GM21717 (cell line): ENCODE data around the gene RAB31.
"Not testable (repeated sequence)": the region's sequence is repeated elsewhere in the genome, so short reads cannot be mapped to it uniquely, and the experiment has no call there.

ENCODE experiments used
- ATAC-seq: cut with Tn5 transposase; IDR thresholded peaks from one replicate; pipeline ENCODE4 v1.9.1; 2021; ENCODE audit warnings: mild to moderate bottlenecking, moderate library complexity; ENCODE audit not compliant: unreplicated experiment

Gene RAB31

GRCh38 chr18:9901377-9901776 lies 193.3 kb downstream of the RAB31 start:
- no peak for ATAC-seq

GRCh38 chr18:9902264-9902663 lies 194.2 kb downstream of the RAB31 start:
- ATAC-seq: not testable (repeated sequence)

- no peak for ATAC-seq
Measured at GRCh38 chr18:9902832-9903231, 194.7 kb downstream of the RAB31 start.

- ATAC-seq: no peak
Measured at GRCh38 chr18:9905401-9905922, 197.4 kb downstream of the RAB31 start.

GRCh38 chr18:9906481-9906880 lies 198.4 kb downstream of the RAB31 start:
- ATAC-seq: no peak

GRCh38 chr18:9907867-9908266 lies 199.8 kb downstream of the RAB31 start:
- ATAC-seq: no peak

GRCh38 chr18:9910071-9910470 lies 202.0 kb downstream of the RAB31 start:
- no peak for ATAC-seq

- ATAC-seq: no peak
Measured at GRCh38 chr18:9910661-9911060, 202.6 kb downstream of the RAB31 start.

GRCh38 chr18:9911226-9911625 lies 203.1 kb downstream of the RAB31 start:
- no peak for ATAC-seq
